Measurements from ENCODE around the gene SLC12A5.

SLC12A5 gene

DNA sequence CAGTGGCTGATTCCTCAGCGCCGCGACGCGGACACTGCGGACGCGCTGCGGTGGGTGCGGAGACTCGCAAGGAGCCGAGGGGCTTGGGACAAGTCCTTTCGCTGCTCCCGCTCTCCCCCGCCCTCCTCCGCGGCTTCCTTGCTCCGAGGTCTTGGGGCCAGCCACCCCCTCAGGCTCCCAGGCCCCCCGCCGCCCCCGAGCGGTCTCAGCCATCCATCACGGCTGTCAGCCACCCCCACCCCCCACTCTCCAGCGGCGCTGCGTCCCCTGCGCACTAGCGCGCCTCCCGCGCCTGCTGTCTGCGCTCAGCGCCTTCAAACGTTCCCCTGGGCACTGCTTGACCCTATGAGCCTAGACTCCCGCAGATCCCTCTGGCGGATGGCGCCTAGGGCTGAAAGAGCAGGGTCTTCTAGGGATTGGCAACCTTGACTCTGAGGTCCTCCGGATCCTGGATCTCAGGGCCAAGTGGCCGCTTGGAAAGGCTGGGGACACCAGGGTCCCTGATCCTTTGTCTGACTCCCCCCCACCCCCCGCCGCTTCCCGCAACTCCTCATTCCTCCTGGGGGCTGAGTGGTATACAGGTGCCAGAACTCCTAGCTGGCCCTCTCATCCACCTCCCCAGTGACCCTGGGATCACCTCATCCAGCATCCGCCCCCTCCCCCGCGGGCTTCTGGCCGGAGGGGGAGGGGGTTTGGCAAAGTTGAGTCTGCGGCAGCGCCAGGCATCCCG lies 1.4 kb downstream of the SLC12A5 start:
- DNase-seq, result no peak

GRCh38 chr20:46031014-46031569 lies 2.1 kb downstream of the SLC12A5 start:
- DNase-seq, result no peak

DNA sequence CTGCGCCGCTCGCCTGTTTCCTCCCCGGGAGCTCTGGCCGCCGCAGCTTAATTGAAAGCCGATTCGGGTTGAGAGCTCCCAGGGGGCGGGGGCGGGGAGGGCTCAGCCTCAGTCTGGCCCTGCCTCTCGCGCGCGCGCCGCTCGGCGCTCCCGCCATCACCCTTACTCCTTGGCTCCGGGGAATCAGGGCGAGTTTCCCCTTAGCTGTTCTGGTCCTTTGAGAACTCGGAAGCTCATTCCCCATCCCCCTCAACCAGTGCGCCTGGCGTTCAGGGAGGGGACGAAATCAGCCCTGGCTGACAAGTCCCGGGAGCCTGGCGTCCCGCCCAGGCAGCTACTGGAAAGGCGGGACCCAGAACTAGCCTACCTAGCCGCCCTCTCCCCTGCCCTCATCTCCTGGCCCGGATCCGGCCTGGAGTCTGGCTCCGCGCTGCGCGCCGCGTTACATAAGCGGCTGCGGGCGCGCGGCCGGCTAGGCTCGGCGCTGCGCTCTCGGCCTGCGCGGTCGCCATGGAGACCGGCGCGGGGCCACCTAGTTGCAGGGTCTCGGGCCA lies 2.8 kb downstream of the SLC12A5 start:
- no peak for DNase-seq

DNA sequence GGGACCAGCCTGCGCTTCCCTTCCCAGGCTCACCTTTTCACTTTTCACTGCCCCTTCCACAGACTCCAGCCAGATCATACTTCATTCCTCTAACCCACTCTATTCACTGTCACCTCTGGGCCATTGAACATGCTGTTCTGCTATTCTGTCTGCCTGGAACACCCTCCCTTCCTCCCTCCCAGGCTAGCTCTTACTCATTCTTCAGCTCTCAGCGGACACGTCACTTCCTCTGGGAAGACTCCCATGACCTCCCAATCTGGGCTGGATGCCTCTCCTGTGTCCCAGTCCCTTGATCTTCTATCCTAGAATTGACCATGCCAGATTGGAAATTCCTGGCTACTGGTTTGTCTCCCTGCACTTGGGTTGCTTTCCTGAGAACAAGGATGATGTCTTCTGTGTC lies 5.0 kb downstream of the SLC12A5 start:
- no peak for DNase-seq

DNA sequence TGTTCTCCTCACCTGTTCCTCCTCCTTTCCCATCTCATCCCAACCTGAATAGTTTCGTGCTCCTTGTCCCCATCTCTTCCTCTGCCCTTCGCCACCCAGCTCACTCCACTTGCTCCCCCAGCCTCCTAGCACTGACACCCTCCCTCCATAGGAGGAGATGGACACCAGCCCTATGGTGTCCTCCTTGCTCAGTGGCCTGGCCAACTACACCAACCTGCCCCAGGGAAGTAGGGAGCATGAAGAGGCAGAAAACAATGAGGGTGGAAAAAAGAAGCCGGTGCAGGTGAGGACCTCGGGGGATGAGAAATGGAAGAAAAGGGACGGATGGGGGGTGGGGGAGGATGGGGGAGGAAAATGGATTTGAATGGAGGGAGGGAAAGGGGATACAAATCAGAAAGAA lies 6.2 kb downstream of the SLC12A5 start:
- no peak for DNase-seq

DNA sequence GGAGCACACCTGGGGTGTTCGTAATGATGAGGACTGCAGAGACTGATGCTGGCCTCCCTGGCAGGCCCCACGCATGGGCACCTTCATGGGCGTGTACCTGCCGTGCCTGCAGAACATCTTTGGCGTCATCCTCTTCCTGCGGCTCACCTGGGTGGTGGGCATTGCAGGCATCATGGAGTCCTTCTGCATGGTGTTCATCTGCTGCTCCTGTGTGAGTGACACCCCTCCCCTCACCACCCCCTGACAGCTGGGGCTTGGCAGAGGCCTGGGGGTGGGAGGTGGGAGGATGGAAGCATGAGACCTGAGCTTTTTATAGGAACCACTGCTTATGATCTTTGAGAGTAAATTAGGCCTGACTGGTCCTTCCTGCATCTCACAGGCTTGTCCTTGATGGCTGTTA lies 6.7 kb downstream of the SLC12A5 start:
- no peak for DNase-seq

GRCh38 chr20:46036370-46036769 lies 7.4 kb downstream of the SLC12A5 start:
- no peak for DNase-seq

- DNase-seq, result no peak
These were observed 8.0 kb downstream of the SLC12A5 start for GRCh38 chr20:46037036-46037435.

DNA sequence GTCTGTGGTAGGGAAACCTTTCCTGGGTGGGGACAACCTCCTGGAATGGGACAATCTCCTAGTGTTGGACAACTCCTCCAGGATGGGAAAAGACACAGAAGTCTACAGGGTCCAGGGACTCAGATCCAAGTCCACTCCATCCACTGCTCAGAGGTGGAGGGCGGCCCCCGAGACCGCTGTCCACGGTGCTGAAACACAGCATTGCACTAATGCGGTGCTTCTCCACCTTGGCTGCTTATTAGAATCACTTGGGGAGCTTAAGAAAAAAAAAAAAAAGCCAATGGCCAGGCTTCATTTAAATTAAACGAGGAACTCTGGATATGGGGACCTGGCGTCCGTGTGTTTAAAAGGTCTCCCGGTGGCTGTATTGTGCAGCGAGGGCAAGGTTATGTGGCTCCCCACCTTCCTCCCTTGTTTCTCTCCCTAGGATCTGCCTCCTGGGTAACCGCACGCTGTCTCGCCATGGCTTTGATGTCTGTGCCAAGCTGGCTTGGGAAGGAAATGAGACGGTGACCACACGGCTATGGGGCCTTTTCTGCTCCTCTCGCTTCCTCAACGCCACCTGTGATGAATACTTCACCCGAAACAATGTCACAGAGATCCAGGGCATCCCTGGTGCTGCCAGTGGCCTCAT lies 12.0 kb downstream of the SLC12A5 start:
- DNase-seq, result peak; percentile 49

DNA sequence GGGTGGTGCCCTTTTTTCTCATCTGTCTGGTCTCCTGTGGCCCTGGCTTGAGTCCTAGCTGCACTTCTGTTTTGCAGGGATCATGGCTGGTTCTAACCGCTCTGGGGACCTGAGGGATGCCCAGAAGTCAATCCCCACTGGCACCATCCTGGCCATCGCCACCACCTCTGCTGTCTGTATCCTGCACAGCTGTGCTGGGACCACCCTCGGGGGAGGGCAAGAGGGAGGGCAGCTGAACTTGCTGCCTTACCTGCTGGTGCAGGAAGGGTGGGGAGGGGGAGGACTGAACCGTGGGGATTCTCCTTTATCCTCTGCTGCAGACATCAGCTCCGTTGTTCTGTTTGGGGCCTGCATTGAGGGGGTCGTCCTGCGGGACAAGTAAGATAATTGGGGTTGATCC lies 14.5 kb downstream of the SLC12A5 start:
- no peak for DNase-seq

- no peak for DNase-seq
These were observed 15.9 kb downstream of the SLC12A5 start for GRCh38 chr20:46044896-46045295.

- DNase-seq, result no peak
These were observed 17.7 kb downstream of the SLC12A5 start for GRCh38 chr20:46046588-46047310.

DNA sequence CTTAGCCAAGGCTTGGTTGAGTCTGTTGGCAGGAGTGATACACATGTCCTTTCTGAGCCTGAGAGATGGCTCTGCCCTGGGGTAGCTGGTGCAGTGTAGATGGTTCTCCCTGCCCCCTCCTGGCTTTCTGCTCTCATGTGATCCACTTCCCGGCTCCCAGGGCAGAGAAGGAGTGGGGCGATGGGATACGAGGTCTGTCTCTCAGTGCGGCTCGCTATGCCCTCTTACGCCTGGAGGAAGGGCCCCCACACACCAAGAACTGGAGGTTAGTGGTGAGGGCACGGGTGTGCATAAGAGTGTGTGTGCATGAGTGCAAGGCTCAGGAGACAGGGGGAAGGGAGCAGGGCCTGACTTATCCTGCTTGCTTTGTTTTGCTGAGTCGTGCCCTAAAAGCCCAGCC lies 18.8 kb downstream of the SLC12A5 start:
- no peak for DNase-seq

DNA sequence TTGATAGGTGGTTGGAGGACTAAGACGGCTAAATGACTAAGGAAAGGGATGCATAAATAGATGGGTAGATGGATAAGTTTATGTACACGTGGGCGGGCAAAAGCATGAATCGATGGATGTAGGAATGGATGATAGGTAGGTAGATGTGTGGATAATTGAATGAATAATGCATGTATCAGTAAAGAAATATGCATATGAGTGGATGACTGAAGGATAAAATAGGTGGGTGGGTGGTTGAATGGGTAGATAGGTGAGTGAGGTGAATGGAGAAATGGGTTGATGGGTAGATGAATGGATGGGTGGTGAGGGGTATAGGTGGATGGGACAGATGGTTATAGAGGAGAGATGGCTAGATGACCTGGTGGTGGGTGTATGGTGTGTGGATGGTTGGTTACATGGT lies 20.2 kb downstream of the SLC12A5 start:
- no peak for DNase-seq

GRCh38 chr20:46049815-46050214 lies 20.8 kb downstream of the SLC12A5 start:
- no peak for DNase-seq

GRCh38 chr20:46050444-46050843 lies 21.4 kb downstream of the SLC12A5 start:
- DNase-seq, result no peak

DNA sequence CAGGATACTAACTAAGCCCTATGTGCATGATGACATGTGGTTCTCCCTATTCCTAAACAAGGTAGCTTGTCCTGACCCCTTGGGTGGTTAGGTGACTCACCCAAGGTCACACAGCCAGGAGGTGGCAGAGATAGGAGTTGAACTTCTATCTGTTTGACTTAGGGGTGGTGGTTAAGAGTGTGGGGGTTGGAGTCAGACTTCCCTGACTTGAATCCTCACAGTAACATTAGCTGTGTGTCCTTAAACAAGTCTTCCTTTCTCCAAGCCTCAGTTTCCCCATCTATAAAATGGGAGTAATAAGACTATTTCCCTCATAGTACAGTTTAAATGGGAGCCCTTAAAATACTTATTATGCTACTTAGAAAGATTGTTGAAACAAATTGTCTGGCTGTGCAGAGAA lies 21.9 kb downstream of the SLC12A5 start:
- no peak for DNase-seq

GRCh38 chr20:46051556-46052308 lies 22.7 kb downstream of the SLC12A5 start:
- DNase-seq, result no peak

GRCh38 chr20:46053416-46053815 lies 24.4 kb downstream of the SLC12A5 start:
- DNase-seq, result no peak

- no peak for DNase-seq
These were observed 25.6 kb downstream of the SLC12A5 start for GRCh38 chr20:46054606-46055005.

DNA sequence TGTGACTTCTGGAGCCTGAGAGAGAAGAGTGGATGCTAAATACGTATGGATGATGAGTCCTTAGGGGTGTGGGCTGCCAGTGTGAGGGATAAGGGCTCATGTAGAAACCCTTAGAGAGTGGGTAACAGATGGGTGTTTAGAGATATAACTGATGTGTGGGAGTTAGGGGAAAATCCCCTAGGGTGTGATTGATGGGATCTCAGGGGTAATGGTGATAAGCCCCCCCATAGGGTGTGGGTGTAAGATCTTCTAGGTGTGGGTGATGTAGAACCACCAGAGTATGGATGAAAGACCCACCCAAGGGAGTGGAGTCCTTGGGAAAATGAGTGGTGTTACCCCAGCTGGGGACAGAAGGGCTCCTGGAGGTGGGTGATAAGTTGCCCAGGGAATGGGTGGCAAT lies 26.3 kb downstream of the SLC12A5 start:
- DNase-seq, result no peak

DNA sequence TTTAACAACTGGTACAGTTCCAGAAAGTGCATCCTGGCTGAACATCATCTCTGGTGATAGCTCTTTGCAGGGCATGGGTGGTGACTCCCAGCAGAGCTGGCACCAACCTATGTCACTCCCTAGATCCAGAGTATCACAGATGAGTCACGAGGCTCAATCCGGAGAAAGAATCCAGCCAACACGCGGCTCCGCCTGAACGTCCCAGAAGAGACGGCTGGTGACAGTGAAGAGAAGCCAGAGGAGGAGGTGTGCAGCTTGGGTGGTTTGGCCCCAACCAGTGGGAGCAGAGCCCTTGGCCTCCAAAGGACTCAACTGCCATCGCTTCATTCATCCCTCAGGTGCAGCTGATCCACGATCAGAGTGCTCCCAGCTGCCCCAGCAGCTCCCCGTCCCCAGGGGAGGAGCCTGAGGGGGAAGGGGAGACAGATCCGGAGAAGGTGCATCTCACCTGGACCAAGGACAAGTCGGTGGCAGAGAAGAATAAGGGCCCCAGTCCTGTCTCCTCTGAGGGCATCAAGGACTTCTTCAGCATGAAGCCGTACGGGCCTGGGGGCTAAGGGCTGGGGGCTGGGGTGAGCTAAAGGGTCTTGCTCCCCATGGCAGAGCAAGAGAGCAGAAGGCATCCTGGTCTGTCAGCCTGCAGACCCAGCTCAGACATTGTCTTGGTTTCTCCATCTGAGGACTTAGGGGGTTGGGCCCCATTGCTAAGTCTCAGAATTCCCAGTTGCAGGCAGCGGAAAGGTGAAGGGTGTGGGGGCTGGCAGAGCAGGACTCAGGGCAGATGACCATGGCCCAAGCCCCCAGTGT lies 27.2 kb downstream of the SLC12A5 start:
- DNase-seq, result no peak
